CD4-positive, alpha-beta T cell treated with Interleukin-2 at 100 ng/mL for 4 hours (primary cell): ENCODE data around the gene TIAL1.
"Not testable (repeated sequence)": the region's sequence is repeated elsewhere in the genome, so short reads cannot be mapped to it uniquely, and the experiment has no call there.

Experiments
- DNase-seq: peaks from one replicate; pipeline ENCODE4 v3.0.0-alpha.2; 2020; ENCODE audit warnings: low spot score

The TIAL1 gene

DNA sequence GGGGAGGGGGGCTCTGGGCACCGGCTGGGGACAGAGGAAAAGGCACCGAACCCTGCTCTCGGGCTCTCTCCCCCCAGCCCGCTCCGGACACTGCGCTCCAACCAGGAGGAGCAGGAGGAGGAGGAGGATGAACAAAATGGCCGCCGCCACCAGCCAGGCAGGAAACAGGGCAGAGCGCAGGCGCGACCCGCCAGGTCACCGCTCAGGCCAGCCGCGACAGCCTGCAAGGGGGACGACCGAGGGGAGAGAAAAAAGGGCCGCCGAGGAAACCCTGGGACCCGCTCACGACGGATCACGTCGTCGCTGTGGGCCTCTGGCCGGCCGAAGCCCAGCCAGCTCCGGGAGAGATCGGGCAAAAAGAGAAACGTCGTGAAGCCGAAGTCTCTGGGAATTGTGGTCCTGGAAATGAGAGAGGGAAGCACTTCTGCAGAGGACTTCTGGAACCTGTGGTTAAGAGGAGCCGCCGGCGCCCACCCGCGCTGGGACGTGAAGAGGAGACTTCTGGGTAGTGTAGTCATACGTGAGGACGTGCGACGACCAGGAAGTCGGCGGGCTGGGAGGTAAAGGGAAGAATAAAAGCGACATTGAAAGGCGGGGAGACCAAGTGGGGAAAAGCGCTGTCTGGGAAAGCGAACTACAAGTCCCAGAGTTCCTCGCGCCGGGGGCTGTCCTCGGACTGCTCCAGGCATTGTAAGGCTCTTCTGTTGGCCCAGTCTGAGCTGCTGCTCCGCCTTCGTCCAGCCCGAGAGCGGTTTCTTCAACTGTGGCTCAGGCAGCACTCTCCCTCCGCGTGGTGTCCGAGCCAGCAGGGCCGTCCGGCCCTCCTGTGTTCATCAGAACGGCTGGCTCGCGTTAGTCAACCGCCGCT lies at the start of gene TIAL1:
TIAL1 (minus strand) TSS at position 428 of the 868 bp plus-strand sequence. CDS start 499 bp downstream, outside the sequence.
- peak; percentile 96 for DNase-seq

GRCh38 chr10:119644994-119645393 lies 48.2 kb upstream of the TIAL1 start:
- DNase-seq, result no peak

DNA sequence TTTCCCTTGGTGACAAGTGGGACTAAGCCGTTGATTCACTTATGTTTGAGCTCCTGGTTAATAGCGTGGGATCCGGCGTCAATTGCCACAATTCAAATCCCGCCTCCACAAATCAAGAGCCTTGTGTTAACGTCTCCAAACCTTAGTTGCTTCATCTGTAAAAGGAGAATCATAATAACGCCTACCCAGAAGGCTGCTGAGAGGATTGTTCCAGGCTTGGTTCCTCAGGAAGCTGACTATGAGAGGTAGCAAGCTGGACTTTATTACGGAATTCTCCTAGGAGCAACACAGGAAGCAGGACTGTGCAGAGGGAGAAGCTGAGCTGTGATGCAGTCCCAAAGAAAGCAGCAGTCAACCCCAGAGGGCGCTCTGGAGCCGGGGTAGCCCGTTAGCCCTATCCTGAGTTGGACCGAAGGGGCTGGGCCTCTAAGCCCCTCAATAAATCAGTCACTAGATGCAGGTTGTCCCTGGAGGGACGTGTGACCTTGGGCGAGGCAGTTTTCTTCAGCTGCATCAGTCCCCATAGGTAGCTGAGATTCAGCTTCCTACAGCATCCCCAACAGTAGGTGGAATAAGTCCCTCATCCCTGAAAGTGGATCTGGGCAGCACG lies 47.5 kb upstream of the TIAL1 start:
- DNase-seq, result no peak

DNA sequence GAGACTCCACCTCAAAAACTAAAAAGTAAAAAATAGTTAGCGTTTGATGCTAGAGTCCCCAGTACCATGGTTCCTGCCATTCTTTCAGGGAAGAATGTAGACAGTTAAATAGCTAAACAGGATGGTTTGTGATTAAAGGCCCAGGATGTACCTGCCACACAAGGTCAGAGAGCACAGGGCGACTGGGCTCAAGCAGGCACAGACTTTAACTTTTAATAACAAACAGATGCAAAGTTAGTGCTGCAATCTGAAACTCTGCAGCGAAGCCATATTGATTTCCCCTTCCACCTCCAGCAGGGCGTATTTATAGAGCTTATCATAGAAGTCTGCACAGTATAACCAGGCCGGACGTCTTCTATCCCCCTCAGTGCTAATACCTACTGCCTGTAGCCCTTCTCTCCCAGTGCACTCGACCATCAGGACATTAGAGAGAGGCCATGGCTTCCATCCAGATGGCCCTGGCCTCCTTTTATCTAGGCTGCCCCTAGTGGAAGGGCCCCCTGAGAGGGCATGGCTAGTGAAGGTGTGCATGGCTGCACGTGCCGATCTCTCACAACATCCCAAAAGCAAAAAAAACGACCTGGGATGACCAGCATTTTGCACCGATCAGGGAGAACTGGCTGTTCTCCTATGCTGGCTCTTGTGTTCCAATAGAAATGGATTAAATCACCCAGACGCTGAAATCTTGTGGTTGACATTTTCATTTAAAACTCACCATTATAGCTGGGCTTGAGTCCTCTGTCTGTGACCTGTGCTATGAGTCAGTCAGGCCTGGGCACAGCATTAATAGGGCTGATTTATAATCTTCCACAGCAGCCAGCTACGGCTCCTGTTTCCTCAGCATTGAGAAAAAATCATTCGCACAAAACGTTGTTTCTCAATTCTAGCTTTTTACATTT lies 46.8 kb upstream of the TIAL1 start:
- no peak for DNase-seq

DNA sequence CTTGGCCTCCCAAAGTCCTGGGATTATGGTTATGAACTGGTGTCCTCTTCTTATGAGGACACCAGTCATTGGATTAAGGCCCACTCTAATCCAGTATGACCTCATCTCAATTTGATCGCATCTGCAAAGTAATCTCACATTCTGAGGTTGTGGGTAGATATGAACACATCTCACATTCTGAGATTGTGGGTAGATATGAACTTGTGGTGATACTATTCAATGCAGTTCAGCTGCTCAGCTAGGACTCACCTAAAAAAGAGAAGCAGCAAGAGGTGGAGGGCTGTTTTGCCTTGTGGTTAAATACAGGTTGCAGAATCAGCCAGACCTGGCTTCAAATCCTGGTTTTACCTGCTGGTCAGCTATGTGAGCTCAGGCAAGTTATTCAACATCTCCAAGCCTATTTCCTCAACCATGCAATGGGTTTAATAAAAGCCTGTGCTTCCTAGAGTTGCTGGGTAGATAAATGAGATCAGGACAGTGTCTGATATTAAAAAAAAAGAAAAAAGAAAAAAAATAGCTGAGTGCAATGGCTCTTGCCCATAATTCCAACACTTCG lies 45.9 kb upstream of the TIAL1 start:
- peak; percentile 60 for DNase-seq

- no peak for DNase-seq
Observed at GRCh38 chr10:119640875-119641526, 44.2 kb upstream of the TIAL1 start.

- DNase-seq, result no peak
Observed at GRCh38 chr10:119640384-119640783, 43.6 kb upstream of the TIAL1 start.

DNA sequence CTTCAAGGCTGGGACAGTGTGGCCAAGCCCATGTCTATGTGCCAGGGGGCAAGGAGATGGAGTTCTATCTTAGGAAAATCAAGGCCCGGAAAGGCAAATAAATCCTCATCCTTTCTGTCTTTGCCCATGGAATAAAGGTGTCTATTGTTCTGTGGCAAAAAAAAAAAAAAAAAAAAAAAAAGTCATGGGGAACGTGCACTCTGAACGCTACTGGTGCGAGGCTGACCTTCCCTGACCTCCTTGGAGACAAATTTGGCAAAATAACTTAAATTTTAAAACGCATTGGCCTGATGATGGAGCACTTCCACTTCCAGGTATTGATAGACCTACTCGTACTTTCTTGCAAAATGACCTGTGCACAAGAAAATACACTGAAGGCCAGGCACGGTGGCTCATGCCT lies 42.2 kb upstream of the TIAL1 start:
- DNase-seq, result no peak

DNA sequence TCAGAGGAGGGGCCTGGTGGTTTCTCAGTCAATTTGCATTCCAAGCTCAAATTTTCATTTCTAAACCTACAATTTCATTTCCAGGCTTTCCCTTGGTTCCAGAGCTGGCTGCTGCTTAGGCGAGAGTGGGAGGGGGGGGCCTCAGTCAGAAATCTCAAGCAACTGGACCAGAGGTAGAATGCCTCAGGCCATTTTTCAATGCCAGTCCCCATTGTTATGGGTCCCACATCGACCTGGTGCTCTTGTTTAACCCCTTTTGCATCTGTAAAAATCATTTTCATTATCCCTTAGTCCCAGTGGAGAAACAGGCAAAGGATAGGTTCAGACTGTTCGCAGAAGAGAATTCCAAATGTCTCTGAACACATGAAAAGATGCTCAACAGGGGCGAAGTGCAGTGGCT lies 40.9 kb upstream of the TIAL1 start:
- DNase-seq, result no peak

- no peak for DNase-seq
Observed at GRCh38 chr10:119634219-119634544, 37.4 kb upstream of the TIAL1 start.

DNA sequence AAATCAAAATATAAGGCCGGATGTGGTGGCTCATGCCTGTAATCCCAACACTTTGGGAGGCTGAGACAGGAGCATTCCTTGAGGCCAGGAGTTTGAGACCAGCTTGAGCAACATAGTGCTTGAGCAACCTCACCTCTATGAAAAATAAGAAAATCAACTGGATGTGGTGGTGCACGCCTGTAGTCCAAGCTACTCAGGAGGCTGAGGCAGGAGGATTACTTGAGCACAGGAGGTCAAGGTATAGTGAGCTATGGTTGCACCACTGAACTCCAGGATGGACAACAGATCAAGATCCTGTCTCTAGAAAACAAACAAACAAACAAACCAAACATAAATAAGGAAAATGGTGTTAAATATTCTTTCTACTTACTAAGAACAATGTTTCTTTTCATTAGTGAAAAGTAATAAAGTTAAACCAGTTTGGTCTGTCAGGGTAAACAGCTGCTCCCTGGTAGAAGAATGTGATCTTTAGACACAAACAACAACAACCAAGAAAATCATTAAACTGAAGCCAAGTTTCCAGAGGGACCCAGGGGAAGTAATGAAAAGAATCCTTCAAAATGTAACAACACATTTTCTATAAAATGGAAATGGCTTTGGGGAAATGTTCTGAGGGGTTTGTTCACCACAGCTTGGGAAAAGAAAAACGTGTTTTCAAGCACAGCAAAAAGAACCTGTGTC lies 36.9 kb upstream of the TIAL1 start:
- no peak for DNase-seq

GRCh38 chr10:119630300-119630699 lies 33.5 kb upstream of the TIAL1 start:
- DNase-seq, result no peak

- DNase-seq, result no peak
Observed at GRCh38 chr10:119625570-119626280, 29.0 kb upstream of the TIAL1 start.

- DNase-seq, result no peak
Observed at GRCh38 chr10:119621078-119621384, 24.3 kb upstream of the TIAL1 start.

DNA sequence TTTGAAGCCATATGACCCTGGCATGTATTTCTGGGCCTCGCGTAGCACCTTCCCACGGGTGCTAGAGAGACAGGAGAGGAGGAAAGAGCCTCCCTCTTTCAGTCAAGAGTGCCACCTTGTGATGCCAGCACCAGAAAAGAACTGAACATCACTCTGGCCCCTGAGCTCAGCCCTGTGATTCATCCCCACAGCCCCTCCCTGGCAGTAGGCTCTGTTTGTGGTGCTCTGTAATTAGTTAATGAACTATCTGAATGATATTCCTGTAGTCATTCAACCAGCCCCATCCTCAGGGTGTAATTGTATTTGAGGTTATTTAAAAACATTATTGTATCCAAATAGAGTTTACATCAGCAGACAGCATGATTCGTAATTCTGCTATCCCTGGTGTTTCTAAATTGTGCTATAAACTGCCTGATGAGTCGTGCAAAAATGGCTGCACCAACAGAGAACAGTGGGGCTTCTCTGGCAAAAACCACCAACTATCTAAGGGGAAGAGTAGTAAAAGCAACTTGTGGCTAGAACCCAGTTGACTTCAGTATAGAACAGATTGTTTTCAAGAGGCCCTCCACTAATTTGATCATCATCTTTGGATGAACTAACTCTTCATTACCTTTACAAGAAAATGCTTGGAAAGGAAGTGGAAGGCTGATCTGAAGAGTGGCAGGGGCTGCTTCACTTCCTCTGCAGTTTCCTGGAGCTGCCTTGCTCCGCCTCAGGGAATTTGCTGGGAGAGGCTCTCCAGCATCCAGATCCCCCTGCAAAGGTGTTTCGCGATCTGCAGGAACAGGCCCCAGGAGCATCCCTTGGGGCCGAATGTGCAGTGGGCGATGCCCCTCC lies 23.7 kb upstream of the TIAL1 start:
- DNase-seq, result no peak

DNA sequence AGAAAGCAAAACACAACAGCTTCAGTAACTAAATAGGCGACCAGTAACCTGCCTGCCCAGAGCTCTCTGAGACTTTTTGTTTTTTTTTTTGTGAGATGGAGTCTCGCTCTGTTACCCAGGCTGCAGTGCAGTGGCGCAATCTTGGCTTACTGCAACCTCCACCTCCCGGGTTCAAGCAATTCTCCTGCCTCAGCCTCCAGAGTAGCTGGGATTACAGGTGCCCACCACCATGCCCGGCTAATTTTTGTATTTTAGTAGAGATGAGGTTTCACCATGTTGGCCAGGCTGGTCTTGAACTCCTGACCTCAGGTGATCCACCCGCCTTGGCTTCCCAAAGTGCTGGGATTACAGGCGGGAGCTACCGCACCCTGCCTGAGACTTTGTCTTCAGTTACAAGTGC lies 23.0 kb upstream of the TIAL1 start:
- not testable (repeated sequence) for DNase-seq

DNA sequence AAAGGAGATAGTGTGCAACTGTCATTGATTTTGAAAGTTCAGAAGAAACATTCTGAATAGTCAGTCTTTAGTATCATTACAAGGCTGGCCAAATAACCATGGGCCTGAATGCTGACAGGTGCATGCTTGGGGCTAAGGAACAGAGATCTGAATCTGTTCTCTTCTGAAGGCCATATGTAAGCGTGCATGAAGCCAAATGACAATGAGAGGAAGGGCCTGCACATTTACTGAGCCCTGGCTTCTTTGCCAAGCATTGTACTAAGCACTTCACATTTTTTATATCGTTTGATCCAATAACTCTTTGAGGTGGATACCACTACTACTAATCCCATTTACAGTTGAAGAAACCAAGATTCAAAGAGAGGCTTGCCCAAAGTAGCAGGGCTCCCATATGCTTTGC lies 22.5 kb upstream of the TIAL1 start:
- DNase-seq, result no peak

DNA sequence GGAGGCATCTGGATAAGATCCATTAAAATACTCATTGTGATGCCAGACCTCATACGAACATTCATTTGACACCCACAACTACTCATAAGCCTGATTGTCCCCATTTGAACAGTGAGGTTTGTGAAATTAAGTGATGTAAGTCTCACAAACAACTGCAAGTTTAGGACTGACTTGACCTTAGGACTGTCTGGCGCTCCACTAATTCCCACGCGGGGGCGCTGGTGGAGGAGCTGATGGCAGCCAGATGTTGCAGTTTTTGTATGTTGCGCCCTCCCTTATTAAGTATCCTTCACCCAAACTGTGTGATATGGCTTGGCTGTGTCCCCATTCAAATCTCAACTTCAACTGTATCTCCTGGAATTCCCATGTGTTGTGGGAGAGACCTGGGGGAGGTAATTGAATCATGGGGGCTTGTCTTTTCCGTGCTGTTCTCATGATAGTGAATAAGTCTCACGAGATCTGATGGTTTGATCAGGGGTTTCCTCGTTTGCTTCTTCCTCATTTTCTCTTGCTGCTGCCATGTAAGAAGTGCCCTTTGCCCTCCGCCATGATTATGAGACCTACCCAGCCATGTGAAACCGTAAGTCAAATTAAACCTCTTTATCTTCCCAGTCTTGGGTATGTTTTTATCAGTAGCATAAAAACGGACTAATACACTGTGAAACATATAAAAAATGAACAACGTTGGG lies 20.3 kb upstream of the TIAL1 start:
- DNase-seq, result no peak

DNA sequence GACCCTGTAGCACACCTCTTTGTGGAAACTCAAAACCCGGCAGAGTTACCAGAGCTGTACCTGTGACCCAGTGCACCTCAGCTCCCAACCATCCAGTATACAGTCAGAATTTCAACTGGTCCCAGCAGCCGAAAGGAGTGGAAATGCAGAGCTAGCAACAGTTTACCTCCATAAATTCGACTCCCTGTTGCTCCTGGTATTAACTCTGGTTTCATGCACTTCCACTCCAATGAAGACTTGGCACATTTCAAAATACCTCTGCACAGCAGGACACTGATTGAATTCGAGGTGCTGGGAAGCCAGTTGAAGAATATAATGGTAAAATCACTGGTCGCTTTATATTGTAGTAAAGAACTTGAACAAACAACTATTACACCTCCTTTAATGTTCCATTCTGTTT lies 17.9 kb upstream of the TIAL1 start:
- DNase-seq, result no peak
